GM19043 (cell line): ENCODE measurements around the gene RAD9A.
"Not testable (repeated sequence)": the region's sequence is repeated elsewhere in the genome, so short reads cannot be mapped to it uniquely, and the experiment has no call there.

Experiments
- ATAC-seq: cut with Tn5 transposase; IDR thresholded peaks from one replicate; pipeline ENCODE4 v1.9.1; 2021; ENCODE audit warnings: low read depth; ENCODE audit not compliant: unreplicated experiment

RAD9A gene

DNA sequence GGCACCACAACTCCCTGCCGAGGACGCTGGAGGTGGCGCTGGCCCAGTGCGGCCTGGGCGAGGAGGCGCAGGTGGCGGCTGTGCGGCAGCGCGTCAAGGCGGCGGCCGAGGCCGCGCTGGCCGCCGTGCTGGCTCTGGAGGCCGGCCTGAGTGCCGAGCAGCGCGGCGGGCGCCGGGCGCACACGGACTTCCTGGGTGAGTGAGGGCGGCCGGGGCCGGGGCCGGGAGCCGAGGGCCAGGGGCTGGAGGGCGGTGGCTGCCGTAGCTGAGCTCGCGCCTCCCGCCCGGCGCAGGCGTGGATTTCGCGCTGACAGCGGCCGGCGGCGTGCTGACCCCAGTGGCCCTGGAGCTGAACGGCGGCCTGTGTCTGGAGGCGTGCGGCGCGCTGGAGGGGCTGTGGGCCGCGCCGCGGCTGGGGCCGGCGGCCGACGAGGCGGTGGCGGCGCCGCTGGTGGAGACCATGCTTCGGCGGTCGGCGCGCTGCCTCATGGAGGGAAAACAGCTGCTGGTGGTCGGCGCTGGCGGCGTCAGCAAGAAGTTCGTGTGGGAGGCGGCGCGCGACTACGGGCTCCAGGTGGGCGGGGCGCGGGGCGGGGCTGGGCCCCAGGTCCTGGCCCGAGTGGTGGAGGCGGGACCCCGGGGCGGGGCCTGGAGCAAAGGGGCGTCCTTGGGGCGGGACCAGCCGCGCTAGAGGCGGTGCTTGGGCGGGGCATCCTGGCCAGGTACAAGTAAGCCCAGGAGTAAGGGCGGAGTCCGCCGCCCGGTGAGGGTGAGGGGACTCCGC, 29.1 kb downstream of the RAD9A start:
- peak; percentile 94 for ATAC-seq

DNA sequence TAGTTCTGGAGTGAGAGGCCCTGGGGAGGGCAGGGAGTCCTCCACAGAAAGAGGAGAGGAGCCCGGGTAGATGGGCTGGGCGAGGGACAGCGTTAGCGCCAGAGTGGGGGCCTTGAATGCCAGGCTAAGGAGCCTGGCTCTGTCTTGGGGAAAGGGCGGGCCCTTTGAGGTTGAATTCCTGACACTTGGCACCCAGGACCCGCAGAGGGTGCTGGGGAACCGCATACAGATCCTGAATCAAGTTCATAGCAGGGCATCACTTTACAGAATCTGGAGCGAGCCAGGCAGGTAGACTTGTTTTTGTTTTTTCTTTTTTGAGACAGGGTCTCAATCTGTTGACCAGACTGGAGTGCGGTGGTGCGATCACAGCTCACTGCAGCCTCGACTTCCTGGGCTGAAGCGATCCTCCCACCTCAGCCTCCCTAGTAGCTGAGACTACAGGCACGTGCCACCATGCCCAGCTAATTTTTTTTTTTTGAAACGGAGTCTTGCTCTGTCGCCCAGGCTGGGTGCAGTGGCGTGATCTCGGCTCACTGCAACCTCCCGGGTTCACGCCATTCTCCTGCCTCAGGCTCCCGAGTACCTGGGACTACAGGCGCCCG, 29.7 kb downstream of the RAD9A start:
- no peak for ATAC-seq

DNA sequence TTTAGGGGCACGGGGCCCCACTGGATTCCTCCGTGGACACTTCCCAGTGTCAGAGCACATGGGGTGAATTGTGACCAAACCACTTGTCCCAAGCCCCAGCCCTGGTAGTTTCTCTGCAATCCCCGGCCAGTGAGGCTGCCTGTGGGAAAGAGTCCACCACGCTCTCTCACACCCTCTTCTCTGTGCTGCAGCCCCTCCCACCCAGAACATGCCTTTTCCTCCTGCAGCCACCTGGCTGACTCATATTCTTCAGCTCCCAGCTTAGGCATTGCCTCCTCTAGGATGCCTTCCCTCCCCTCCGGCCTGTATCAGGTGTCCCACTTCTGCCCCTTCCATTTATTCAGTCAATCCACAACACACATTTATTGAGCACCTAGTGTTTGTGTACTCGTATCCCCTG, 31.1 kb downstream of the RAD9A start:
- no peak for ATAC-seq

DNA sequence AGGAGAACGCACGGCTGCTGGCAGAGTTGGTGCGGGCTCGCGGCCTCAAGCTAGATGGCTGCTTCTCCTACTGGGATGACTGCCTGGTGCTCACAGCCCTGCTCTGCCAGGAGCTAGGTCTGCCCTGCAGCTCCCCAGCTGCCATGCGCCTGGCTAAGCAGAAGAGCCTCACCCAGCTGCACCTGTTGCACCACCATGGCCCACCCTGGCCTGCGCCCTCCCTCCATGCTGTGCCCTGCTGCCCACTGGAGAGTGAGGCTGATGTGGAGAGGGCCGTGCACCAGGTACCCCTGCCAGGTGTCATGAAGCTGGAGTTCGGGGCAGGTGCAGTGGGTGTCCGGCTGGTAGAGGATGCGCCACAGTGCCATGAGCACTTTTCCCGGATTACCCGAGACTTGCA, 31.7 kb downstream of the RAD9A start:
- no peak for ATAC-seq

DNA sequence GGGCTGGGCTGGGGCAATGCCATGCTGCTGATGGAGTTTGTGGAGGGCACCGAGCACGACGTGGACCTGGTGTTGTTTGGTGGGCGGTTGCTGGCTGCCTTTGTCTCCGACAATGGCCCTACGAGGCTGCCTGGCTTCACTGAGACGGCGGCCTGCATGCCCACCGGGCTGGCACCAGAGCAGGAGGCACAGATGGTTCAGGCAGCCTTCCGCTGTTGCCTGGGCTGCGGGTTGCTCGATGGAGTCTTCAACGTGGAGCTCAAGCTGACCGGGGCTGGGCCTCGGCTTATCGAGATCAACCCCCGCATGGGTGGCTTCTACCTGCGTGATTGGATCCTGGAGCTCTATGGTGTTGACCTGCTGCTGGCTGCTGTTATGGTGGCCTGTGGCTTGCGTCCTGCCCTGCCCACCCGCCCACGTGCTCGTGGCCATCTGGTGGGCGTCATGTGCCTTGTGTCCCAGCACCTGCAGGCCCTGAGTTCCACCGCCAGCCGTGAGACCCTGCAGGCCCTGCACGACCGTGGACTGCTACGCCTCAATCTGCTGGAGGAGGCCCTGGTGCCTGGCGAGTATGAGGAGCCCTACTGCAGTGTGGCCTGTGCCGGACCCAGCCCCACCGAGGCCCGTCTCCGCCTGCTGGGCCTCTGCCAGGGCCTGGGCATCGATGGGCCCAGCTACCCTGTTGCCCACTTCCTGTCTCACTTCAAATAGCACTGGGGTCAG, 32.3 kb downstream of the RAD9A start:
- no peak for ATAC-seq

DNA sequence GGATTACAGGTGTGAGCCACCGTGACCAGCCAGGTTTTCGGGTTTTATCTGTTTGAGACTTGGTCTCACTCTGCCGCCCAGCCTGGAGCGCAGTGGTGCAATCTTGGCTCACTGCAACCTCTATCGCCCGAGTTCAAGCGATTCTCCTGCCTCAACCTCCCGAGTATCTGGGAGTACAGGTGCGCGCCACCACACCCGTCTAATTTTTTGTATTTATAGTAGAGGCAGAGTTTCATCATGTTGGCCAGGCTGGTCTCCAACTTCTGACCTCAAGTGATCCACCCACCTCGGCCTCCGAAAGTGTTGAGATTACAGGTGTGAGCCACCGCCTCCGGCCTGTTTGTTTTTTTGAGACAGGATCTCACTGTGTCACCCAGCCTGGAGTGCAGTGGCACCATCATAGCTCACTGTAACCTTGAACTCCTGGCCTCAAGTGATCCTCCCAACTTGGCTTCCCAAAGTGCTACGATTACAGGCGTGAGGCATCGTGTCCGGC, 35.6 kb downstream of the RAD9A start:
- ATAC-seq: not testable (repeated sequence)

DNA sequence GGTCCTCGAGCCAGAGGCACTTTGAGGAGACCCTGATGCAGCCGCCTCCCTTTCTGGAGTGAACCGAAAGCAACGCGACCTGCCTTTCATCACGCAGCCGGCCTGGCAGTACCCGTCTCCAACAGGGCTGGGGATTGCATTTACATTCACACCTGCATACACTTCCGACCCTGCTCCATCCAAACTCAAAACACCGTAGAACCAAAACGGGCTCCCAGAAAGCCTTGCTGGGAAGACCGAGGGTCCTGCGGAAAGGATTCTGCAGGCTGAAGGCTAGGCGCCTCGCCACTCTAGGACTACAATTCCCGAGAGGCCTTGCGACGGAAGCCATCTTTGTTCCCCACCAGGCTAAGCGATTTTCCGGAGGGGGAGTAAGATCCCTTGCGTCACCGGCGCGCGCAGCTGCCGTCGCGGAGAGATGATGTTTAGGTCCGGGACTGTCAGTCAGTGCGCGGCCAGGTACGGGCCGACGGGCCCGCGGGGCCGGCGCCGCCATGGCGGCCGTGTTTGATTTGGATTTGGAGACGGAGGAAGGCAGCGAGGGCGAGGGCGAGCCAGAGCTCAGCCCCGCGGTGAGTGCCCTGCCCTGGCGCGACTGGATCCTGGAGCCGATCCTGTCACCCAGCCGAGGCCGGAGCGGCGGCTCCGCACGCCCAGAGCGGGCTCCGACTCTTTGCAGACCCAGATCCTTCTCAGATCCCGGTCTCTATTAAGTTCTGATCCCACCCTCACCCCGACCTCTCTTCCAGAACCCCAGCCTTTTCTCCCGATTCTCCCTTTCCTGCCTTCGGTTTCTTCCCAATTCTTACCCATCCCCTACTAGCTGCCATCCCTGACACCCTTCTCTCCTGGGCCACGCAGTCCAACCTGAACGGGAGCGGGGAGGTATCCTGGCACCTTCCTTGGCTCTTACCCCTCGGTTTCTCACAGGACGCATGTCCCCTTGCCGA, 36.5 kb downstream of the RAD9A start, which contains the start of gene RPS6KB2:
Gene RPS6KB2 (plus strand): TSS at position 443 of the 950 bp plus-strand sequence. CDS start 52 bp downstream, at position 495.
- peak; percentile 56 for ATAC-seq

DNA sequence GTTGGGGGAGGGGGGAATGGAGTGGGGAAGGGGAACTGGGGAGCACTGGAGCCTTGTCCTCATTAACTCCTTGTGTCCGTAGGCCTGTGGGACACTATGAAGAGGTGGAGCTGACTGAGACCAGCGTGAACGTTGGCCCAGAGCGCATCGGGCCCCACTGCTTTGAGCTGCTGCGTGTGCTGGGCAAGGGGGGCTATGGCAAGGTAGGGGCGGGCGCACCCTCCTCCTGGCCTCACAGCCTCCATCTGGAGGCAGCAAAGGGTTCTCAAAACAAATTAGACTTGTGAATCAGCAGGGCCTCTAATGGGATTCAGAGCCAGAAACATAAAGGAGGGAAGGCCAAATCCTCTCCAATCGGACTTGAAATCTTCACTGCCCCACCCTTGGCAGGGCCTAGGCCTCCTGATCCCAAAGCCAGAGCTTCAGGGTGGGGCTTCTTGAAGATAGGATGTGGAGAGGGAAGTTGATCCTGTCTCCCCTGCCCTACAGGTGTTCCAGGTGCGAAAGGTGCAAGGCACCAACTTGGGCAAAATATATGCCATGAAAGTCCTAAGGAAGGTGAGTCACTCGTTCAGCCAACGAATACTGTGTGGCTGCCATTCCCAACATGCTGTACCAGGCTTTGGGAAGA, 37.4 kb downstream of the RAD9A start:
- ATAC-seq: no peak

DNA sequence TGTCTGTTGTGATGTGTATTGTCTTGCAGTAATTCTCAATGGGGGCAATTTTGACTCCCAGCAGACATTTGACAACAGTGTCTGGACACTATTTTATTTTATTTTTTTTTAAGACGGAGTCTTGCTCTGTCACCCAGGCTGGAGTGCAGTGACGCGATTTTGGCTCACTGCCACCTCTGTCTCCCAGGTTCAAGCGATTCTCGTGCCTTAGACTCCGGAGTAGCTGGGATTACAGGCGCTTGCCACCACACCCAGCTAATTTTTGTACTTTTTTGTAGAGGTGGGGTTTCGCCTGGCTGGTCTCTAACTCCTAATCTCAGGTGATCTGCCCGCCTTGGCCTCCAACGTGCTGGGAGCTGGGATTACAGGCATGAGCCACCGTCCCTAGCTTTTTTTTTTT, 37.9 kb downstream of the RAD9A start:
- ATAC-seq: no peak

DNA sequence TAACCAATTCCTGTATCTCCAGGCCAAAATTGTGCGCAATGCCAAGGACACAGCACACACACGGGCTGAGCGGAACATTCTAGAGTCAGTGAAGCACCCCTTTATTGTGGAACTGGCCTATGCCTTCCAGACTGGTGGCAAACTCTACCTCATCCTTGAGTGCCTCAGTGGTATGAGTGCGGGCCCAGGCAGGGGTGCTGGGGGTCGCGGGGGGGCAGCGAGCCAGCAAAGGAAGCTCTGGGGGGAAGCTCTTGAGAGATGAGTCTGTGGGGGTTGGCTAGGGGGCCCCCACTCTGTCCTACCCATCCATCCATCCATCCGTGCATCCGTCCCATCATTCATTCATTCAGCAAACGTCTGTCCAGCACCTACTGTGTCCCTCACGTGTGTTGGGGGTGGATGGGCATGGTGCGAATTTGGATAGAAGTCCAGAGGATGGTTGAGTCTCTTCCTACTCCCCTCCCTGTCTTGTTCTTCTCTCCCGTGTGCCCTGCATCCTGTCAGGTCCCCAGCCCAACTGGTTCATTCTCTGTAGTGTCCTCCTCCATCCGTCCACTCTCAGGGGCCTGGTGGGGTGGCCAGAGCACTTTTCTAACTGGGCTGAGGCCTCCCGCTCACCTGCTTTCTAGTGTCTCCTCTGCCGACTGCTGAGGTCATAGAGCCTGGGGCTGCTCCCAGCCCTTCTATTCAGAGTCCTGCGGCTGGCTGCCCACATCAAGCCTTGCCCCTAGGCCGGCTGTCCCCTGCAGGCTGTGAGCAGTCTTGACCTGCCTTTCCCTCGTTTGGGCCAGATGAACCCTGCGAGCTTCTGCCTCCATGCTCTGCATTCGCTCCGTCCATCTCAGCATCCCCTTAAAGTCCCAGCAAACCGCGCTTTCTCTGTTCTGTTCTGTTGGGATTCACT, 39.8 kb downstream of the RAD9A start:
- no peak for ATAC-seq

DNA sequence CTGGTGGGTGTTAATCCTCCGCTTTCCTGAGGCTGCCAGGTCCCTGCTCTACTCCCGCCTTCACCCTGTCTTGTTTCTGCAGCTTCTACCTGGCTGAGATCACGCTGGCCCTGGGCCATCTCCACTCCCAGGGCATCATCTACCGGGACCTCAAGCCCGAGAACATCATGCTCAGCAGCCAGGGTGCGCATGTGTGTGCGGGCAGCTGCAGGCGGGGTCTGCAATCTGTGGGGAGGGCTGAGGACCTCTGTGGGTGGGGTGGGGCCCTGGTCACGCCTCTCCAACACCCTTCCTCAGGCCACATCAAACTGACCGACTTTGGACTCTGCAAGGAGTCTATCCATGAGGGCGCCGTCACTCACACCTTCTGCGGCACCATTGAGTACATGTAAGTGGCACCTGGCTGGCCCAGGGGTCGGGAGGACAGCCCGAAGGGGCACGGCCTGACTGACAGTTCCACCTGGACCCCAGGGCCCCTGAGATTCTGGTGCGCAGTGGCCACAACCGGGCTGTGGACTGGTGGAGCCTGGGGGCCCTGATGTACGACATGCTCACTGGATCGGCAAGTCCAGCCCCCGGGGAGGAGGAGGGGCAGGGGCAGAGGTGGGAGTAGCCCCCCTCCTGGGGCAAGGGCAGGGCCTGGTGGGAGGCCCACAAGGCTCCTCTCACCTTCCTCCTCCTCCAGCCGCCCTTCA, 41.0 kb downstream of the RAD9A start:
- ATAC-seq: no peak

DNA sequence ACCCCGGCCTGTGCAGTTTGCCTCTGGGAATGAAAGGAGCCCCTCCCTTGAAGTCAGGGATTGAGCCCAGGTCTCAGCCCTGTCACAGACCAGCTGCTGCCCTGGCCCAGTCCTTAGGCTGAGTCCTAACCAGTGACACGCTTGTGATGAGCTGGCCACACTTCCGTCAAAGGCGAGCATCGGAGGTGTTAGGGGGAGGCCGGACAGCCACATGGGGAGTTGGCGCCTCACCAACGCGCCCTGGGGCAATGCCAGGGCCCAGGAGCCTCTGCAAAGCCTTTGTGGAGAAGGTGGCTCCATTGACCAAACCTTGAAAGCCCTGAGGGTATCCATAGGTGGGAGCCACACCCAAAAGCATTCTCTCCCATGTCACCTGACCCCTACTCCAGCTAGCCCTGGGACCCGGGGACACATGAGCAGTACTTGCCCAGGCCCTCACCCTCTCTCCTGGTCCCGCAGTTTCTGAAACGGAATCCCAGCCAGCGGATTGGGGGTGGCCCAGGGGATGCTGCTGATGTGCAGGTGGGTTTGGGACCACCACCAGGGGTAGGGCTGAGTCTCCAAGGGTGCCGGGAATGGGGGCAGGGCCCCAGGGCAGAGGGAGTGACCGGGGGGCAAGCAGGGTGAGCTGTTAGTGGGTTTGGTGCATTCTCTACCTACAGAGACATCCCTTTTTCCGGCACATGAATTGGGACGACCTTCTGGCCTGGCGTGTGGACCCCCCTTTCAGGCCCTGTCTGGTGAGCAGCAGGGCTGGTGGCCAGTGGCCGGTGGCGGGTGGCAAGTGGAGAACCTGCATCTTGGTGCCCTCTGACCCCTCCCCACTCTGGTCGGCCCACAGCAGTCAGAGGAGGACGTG, 42.0 kb downstream of the RAD9A start:
- ATAC-seq: no peak

DNA sequence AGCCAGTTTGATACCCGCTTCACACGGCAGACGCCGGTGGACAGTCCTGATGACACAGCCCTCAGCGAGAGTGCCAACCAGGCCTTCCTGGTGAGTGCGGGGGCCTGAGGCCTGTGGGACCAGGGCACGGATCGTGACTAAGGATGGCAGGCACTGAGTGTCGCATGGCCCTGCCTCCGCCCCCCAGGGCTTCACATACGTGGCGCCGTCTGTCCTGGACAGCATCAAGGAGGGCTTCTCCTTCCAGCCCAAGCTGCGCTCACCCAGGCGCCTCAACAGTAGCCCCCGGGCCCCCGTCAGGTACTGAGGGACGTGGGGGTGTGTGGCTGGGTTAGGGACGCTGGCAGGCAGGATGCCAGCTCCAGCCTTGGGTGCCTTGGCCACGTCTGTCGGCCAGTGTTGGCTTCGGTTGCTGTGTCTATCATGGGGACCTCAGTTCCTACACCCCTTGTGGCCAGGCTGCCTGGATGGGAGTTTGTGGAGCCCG, 42.7 kb downstream of the RAD9A start:
- ATAC-seq: no peak

DNA sequence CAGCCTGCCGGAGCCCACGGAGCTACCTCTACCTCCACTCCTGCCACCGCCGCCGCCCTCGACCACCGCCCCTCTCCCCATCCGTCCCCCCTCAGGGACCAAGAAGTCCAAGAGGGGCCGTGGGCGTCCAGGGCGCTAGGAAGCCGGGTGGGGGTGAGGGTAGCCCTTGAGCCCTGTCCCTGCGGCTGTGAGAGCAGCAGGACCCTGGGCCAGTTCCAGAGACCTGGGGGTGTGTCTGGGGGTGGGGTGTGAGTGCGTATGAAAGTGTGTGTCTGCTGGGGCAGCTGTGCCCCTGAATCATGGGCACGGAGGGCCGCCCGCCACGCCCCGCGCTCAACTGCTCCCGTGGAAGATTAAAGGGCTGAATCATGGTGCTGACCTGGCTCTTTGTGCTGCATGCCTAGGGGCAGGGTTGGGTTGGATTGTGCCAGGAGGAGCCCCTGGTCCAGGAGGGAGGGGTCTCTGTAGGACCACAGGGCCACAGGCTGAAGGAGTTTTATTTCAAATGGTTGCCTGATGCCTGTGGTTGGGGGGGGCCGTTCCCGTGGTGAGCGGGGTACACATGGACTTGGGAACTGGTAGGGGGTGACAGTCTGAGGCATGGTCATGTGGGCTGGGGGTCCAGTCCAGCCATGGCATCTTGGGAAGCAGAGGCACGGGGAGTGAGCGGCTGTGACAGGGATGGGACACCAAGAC, 43.4 kb downstream of the RAD9A start:
- no peak for ATAC-seq

DNA sequence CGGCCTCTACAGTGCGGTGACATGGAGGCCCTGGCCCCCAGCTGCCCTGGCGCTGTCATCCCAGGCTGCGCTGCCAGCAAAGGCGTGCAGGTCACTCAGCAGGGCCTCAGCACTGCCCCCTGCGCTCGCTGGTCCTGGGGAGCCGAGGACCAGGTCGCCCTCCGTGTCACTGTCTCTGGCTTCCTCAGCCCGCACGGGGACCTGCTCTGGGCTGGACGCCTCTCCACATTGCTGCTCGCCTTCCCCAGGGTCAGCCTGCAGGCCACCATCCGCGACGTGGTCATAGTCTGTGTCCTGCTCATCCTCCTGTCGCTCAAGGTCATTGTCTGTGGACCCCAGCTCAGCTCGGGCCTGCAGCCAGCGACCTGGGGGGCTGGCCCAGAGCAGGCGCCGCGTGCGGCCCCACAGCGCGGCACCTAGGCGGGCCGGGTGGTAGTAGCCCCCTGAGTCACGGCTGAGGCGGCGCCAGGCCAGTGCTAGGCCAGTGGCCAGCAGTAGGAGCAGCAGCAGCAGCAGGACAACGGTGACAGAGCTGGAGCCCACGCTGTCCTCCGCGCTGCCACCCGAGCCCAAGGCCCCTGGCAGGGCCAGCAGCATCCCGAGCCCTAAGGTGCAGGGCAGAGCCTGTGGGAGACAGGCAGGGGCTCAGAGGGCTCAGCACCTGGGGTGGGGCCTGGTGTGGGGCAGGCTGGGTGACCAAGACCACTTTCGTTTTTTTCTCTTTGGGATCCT, 44.1 kb downstream of the RAD9A start:
- ATAC-seq: no peak
